AG09319 (cell line): Measurements from ENCODE around the gene NDOR1.

ENCODE experiments used
- DNase-seq: peaks from one replicate; pipeline ENCODE4 v3.0.0-alpha.2; 2010; ENCODE audit warnings: low read depth; ENCODE audit errors: extremely low read depth
- CTCF ChIP-seq: IDR thresholded peaks from 2 replicates; pipeline ENCODE4 v1.5.1; 2011; ENCODE audit warnings: low read depth, mild to moderate bottlenecking, inconsistent platforms, low read length, moderate library complexity

Gene NDOR1

GRCh38 chr9:137169896-137170358 lies 35.6 kb upstream of the NDOR1 start, which contains the start of gene LRRC26:
TSS of gene LRRC26 (minus strand) at chr9:137170051. CDS start at chr9:137169943, 108 bp downstream.
- no peak for DNase-seq
- no peak for TF ChIP-seq CTCF

- no peak for TF ChIP-seq CTCF
- no peak for DNase-seq
These were observed 34.9 kb upstream of the NDOR1 start for GRCh38 chr9:137170486-137171148.

GRCh38 chr9:137171149-137171900 lies 34.2 kb upstream of the NDOR1 start:
- no peak for DNase-seq
- no peak for TF ChIP-seq CTCF

GRCh38 chr9:137172901-137173795 lies 32.4 kb upstream of the NDOR1 start:
- no peak for DNase-seq
- no peak for TF ChIP-seq CTCF

GRCh38 chr9:137173796-137174664 lies 31.5 kb upstream of the NDOR1 start:
- DNase-seq, result no peak
- no peak for TF ChIP-seq CTCF

GRCh38 chr9:137174722-137175293 lies 30.7 kb upstream of the NDOR1 start:
- DNase-seq, result no peak
- no peak for TF ChIP-seq CTCF
